Gastrocnemius medialis (tissue), 4 donors: ENCODE data around the gene PPP6R3. TPM values are rescaled to one million over a fixed set of nuclear protein-coding genes. Genes with fewer than 3 reads are reported as not detected.

Source experiments
- ATAC-seq, 2 donors: fragments of 150-250 bp; one replicate each; pipeline ENCODE4 v1.9.1; 2016
- DNase-seq, 2 donors: peaks; one replicate each; pipeline ENCODE4 v3.0.0-alpha.2; 2019
- H3K27ac ChIP-seq, 4 donors: fragments of 200-600 bp; sonication (generic); 1 replicate in 1 of 4; 2 replicates in 3 of 4; pipeline ENCODE4 v1.5.1; 2016 to 2018; ENCODE audit warnings: mild to moderate bottlenecking in 2 of 4, moderate library complexity in 1 of 4
- H3K27me3 ChIP-seq, 3 donors: fragments of 200-600 bp; sonication (generic) in 2 of 3; 1 replicate in 1 of 3; 2 replicates in 2 of 3; pipeline versions ENCODE4 v1.5.1 to v1.6.0; 2016 to 2019; ENCODE audit warnings: mild to moderate bottlenecking in 1 of 3, moderate library complexity in 1 of 3
- H3K36me3 ChIP-seq, 2 donors: fragments of 200-600 bp; sonication (generic) in 1 of 2; one replicate each; pipeline ENCODE4 v1.5.1; 2017 to 2018
- H3K4me1 ChIP-seq, 2 donors: fragments of 200-600 bp; sonication (generic) in 1 of 2; one replicate each; pipeline ENCODE4 v1.5.1; 2016 to 2017; ENCODE audit warnings: mild to moderate bottlenecking in 2 of 2
- H3K4me3 ChIP-seq, 4 donors: fragments of 200-600 bp; sonication (generic) in 3 of 4; 1 replicate in 1 of 4; 2 replicates in 3 of 4; pipeline ENCODE4 v1.5.1; 2016 to 2019; ENCODE audit warnings: mild to moderate bottlenecking in 2 of 4
- H3K9me3 ChIP-seq, 3 donors: fragments of 200-600 bp; sonication (generic) in 2 of 3; 1 replicate in 1 of 3; 2 replicates in 2 of 3; pipeline ENCODE4 v1.5.1; 2016 to 2019
- CTCF ChIP-seq, 5 experiments: fragments of 450-650 bp in 3 of 5; fragments of 200-600 bp in 2 of 5; sonication (generic) in 2 of 5; IDR thresholded peaks in 4 of 5; conservative IDR thresholded peaks in 1 of 5; 1 replicate in 4 of 5; 2 replicates in 1 of 5; pipeline ENCODE4 v1.5.1; 2016 to 2019; ENCODE audit warnings: antibody characterized with exemption in 5 of 5, mild to moderate bottlenecking in 3 of 5, moderate library complexity in 3 of 5
- POLR2A ChIP-seq, 2 donors: fragments of 450-650 bp; IDR thresholded peaks; one replicate each; pipeline ENCODE4 v1.6.1; 2017; ENCODE audit warnings: antibody characterized with exemption in 2 of 2, mild to moderate bottlenecking in 2 of 2, moderate library complexity in 2 of 2
- in situ Hi-C, 4 donors: fragments of 200-750 bp; cut with MboI; loops; one replicate each; pipeline versions ENCODE4 v1.15.0 to v1.8.0; 2017; ENCODE audit warnings: low sequenced_read_pairs in 4 of 4
- intact Hi-C: fragments of 100-400 bp; cut with DNase I; formaldehyde crosslinking; loops from one replicate; pipeline ENCODE4 v1.15.1; 2023; ENCODE audit warnings: low total_unique reads
- total RNA-seq, 4 donors: library from RNA; depleted of rRNA; stranded (reverse); fragments of >200 nt; gene quantifications; one replicate each; pipeline versions ENCODE4 v1.1.0 to v1.2.3, GENCODE V29; 2016

Gene PPP6R3
- total RNA-seq, 4 donors from 2014 or later = 77.3 to 196 (median 133) TPM

- Histone ChIP-seq H3K9me3 (peaks cover 0 to 10% (median 5%) of the 10 kb centered on the region in 3 donors), H3K27me3 (peaks cover 0 to 23% (median 4%) of the 10 kb centered on the region in 3 donors), H3K4me1 (no peaks in the 10 kb centered on the region), H3K36me3 (no peaks in the 10 kb centered on the region), H3K4me3 (no peak overlapping the region), H3K27ac (no peak overlapping the region)
- DNase-seq (no peak), ATAC-seq (no peak)
- intact Hi-C loops = no loop called here
- in situ Hi-C loops = no loop called here
- TF ChIP-seq POLR2A (IDR thresholded peaks at IDR 0.05) (no peak), CTCF (IDR thresholded peaks at IDR 0.05 in 4 of 5, conservative IDR thresholded peaks at IDR 0.05 in 1 of 5) (no peak)
Observed at GRCh38 chr11:68643585-68643984, 183.0 kb downstream of the PPP6R3 start.

- in situ Hi-C loops = no loop called here
- ATAC-seq (no peak), DNase-seq (no peak)
- H3K4me1 ChIP-seq = no peaks in the 10 kb centered on the region
- no peak overlapping the region for H3K4me3 ChIP-seq
- peaks cover 0 to 10% (median 5%) of the 10 kb centered on the region in 3 donors for H3K9me3 ChIP-seq
- TF ChIP-seq CTCF (IDR thresholded peaks at IDR 0.05 in 4 of 5, conservative IDR thresholded peaks at IDR 0.05 in 1 of 5) (no peak), POLR2A (IDR thresholded peaks at IDR 0.05) (no peak)
- H3K36me3 ChIP-seq = no peaks in the 10 kb centered on the region
- intact Hi-C loops = no loop called here
- H3K27me3 ChIP-seq = peaks cover 8 to 43% (median 29%) of the 10 kb centered on the region in 3 donors
- no peak overlapping the region for H3K27ac ChIP-seq
Observed at GRCh38 chr11:68646832-68647231, 186.3 kb downstream of the PPP6R3 start.

GRCh38 chr11:68649851-68650555, 189.5 kb downstream of the PPP6R3 start:
- Histone ChIP-seq H3K36me3 (no peaks in the 10 kb centered on the region), H3K4me1 (no peaks in the 10 kb centered on the region), H3K9me3 (peaks cover 0 to 10% (median 5%) of the 10 kb centered on the region in 3 donors), H3K4me3 (no peak overlapping the region), H3K27me3 (peaks cover 9 to 51% (median 37%) of the 10 kb centered on the region in 3 donors), H3K27ac (no peak overlapping the region)
- intact Hi-C loops (no loop called here), in situ Hi-C loops (no loop called here)
- DNase-seq = no peak
- TF ChIP-seq POLR2A (IDR thresholded peaks at IDR 0.05) (no peak), CTCF (IDR thresholded peaks at IDR 0.05 in 4 of 5, conservative IDR thresholded peaks at IDR 0.05 in 1 of 5) (no peak)
- ATAC-seq = no peak

GRCh38 chr11:68650801-68651200, 190.2 kb downstream of the PPP6R3 start:
- intact Hi-C loops = no loop called here
- no peak overlapping the region for H3K4me3 ChIP-seq
- in situ Hi-C loops = no loop called here
- ATAC-seq (no peak), DNase-seq (no peak)
- H3K36me3 ChIP-seq = no peaks in the 10 kb centered on the region
- no peaks in the 10 kb centered on the region for H3K4me1 ChIP-seq
- H3K27ac ChIP-seq = no peak overlapping the region
- H3K27me3 ChIP-seq = peaks cover 9 to 51% (median 37%) of the 10 kb centered on the region in 3 donors
- H3K9me3 ChIP-seq = peaks cover 0 to 10% (median 5%) of the 10 kb centered on the region in 3 donors
- no peak for TF ChIP-seq CTCF (IDR thresholded peaks at IDR 0.05 in 4 of 5, conservative IDR thresholded peaks at IDR 0.05 in 1 of 5)
